Peyer's patch (tissue), 4 donors: ENCODE data around the gene PAK4.

Experiments
- CTCF ChIP-seq, 6 experiments: fragments of 450-650 bp in 4 of 6; fragments of 200-600 bp in 2 of 6; sonication (generic) in 1 of 6; IDR thresholded peaks; one replicate each; pipeline ENCODE4 v1.5.1; 2017 to 2019; ENCODE audit warnings: antibody characterized with exemption in 6 of 6, mild to moderate bottlenecking in 3 of 6, moderate library complexity in 1 of 6
- POLR2A ChIP-seq, 2 donors: fragments of 450-650 bp; IDR thresholded peaks; one replicate each; pipeline ENCODE4 v1.5.1; 2017; ENCODE audit warnings: antibody characterized with exemption in 2 of 2, mild to moderate bottlenecking in 2 of 2, moderate library complexity in 2 of 2

- TF ChIP-seq CTCF (IDR thresholded peaks at IDR 0.05), result no peak
- no peak for TF ChIP-seq POLR2A (IDR thresholded peaks at IDR 0.05)
Measured at GRCh38 chr19:39217094-39217493, 91.5 kb downstream of the PAK4 start.
